Fibroblast of lung (primary cell): ENCODE results near the gene GSTK1. TPM values are rescaled to one million over a fixed set of nuclear protein-coding genes. Genes with fewer than 3 reads are reported as not detected.

ENCODE experiments used
- DNase-seq, 2 donors: peaks; one replicate each; pipeline versions ENCODE4 v3.0.0 to v3.0.0-alpha.2; 2010; ENCODE audit warnings: low read depth in 2 of 2
- H2AFZ ChIP-seq: 2 replicates; pipeline ENCODE4 v1.5.1; 2012; ENCODE audit warnings: low read length, control low read depth, inconsistent platforms
- H3K27ac ChIP-seq: 2 replicates; pipeline ENCODE4 v1.5.1; 2011; ENCODE audit warnings: low read length, control low read depth; ENCODE audit not compliant: insufficient read depth
- H3K27me3 ChIP-seq: 2 replicates; pipeline ENCODE4 v1.5.1; 2011; ENCODE audit warnings: mild to moderate bottlenecking, low read length; ENCODE audit not compliant: control insufficient read depth, insufficient read depth
- H3K36me3 ChIP-seq: 2 replicates; pipeline ENCODE4 v1.5.1; 2011; ENCODE audit warnings: low read length; ENCODE audit not compliant: control insufficient read depth, insufficient read depth
- H3K4me1 ChIP-seq: 2 replicates; pipeline ENCODE4 v1.5.1; 2011; ENCODE audit warnings: low read length; ENCODE audit not compliant: control insufficient read depth, insufficient read depth; ENCODE audit errors: extremely low read depth
- H3K4me2 ChIP-seq: 2 replicates; pipeline ENCODE4 v1.5.1; 2011; ENCODE audit warnings: low read length, control low read depth; ENCODE audit not compliant: insufficient read depth; ENCODE audit errors: extremely low read depth
- H3K4me3 ChIP-seq, 4 experiments: fragments of 200-600 bp in 1 of 4; sonication (generic) in 1 of 4; replicated peaks in 1 of 4; 2 replicates each; pipeline ENCODE4 v1.5.1; 2011 to 2016; ENCODE audit warnings: low read length in 4 of 4, low read depth in 3 of 4, mild to moderate bottlenecking in 3 of 4, control low read depth in 2 of 4, inconsistent platforms in 1 of 4, mixed read lengths in 1 of 4; ENCODE audit not compliant: insufficient read depth in 1 of 4; ENCODE audit errors: control extremely low read depth in 1 of 4
- H3K79me2 ChIP-seq: 2 replicates; pipeline ENCODE4 v1.5.1; 2012; ENCODE audit warnings: mild to moderate bottlenecking, low read length, inconsistent platforms; ENCODE audit not compliant: control insufficient read depth, insufficient read depth
- H3K9ac ChIP-seq: 2 replicates; pipeline ENCODE4 v1.5.1; 2011; ENCODE audit warnings: mild to moderate bottlenecking, low read length, control low read depth; ENCODE audit not compliant: insufficient read depth
- H3K9me3 ChIP-seq: 2 replicates; pipeline ENCODE4 v1.5.1; 2012; ENCODE audit warnings: low read depth, low read length; ENCODE audit not compliant: control insufficient read depth, insufficient read depth
- H4K20me1 ChIP-seq: 2 replicates; pipeline ENCODE4 v1.5.1; 2011; ENCODE audit warnings: low read length; ENCODE audit not compliant: control insufficient read depth, insufficient read depth; ENCODE audit errors: extremely low read depth
- CTCF ChIP-seq, 2 donors: IDR thresholded peaks in 1 of 2; conservative IDR thresholded peaks in 1 of 2; 1 replicate in 1 of 2; 2 replicates in 1 of 2; pipeline ENCODE4 v1.5.1; 2011 to 2012; ENCODE audit warnings: low read length in 2 of 2, control low read depth in 1 of 2, inconsistent platforms in 1 of 2, low read depth in 1 of 2, mild to moderate bottlenecking in 1 of 2
- EZH2 ChIP-seq: IDR thresholded peaks from 2 replicates; pipeline ENCODE4 v1.5.1; 2012; ENCODE audit warnings: low read length, control low read depth, mild to moderate bottlenecking; ENCODE audit errors: missing control alignments
- polyA plus RNA-seq, 2 donors: library from polyadenylated mRNA; depleted of rRNA in 1 of 2; stranded (reverse) in 1 of 2; unstranded in 1 of 2; fragments of >200 nt; gene quantifications; 2 replicates each; pipeline ENCODE4 v1.2.1, GENCODE V29; 2011 to 2012; ENCODE audit warnings: missing spikeins in 1 of 2
- total RNA-seq: library from RNA; depleted of rRNA; stranded (reverse); fragments of >200 nt; gene quantifications from 2 replicates; pipeline ENCODE4 v1.2.1, GENCODE V29; 2014

Gene GSTK1
- total and polyA plus RNA-seq, 2 donors (not counting 1 experiment from before 2014, with no cell fraction given), result 110 to 131 TPM

- TF ChIP-seq CTCF (conservative IDR thresholded peaks at IDR 0.05 in 1 of 2, IDR thresholded peaks at IDR 0.05 in 1 of 2; ENCODE audit: low read depth in 1 of 2, low read length in 2 of 2) (peak; percentile 61 to 74), EZH2 (no peak)
- H3K9me3 ChIP-seq, result no peaks in the 10 kb centered on the region
- H3K79me2 ChIP-seq, result no peaks in the 10 kb centered on the region
- no peaks in the 10 kb centered on the region for H3K4me1 ChIP-seq
- H3K27me3 ChIP-seq, result no peaks in the 10 kb centered on the region
- H3K4me3 ChIP-seq, result no peak overlapping the region
- H4K20me1 ChIP-seq, result no peaks in the 10 kb centered on the region
- no peak overlapping the region for H3K9ac ChIP-seq
- no peak overlapping the region for H2AFZ ChIP-seq
- peaks cover 11% of the 10 kb centered on the region for H3K36me3 ChIP-seq
- DNase-seq, result peak; percentile 31 to 54
- no peak overlapping the region for H3K4me2 ChIP-seq
- no peak overlapping the region for H3K27ac ChIP-seq
Observed at GRCh38 chr7:143305423-143306070, 42.3 kb downstream of the GSTK1 start.

- Histone ChIP-seq H3K4me2 (no peak overlapping the region), H3K9ac (no peak overlapping the region), H3K36me3 (peaks cover 11% of the 10 kb centered on the region), H2AFZ (no peak overlapping the region), H3K4me1 (no peaks in the 10 kb centered on the region), H3K27me3 (no peaks in the 10 kb centered on the region), H4K20me1 (no peaks in the 10 kb centered on the region), H3K4me3 (no peak overlapping the region), H3K27ac (no peak overlapping the region), H3K79me2 (no peaks in the 10 kb centered on the region), H3K9me3 (no peaks in the 10 kb centered on the region)
- no peak for DNase-seq
- TF ChIP-seq CTCF (conservative IDR thresholded peaks at IDR 0.05 in 1 of 2, IDR thresholded peaks at IDR 0.05 in 1 of 2; ENCODE audit: low read depth in 1 of 2, low read length in 2 of 2), result no peak
- no peak for TF ChIP-seq EZH2
Observed at GRCh38 chr7:143308632-143309031, 45.4 kb downstream of the GSTK1 start.

GRCh38 chr7:143314127-143314526 lies 50.9 kb downstream of the GSTK1 start:
- no peaks in the 10 kb centered on the region for H4K20me1 ChIP-seq
- no peak for TF ChIP-seq EZH2
- no peak for TF ChIP-seq CTCF (conservative IDR thresholded peaks at IDR 0.05 in 1 of 2, IDR thresholded peaks at IDR 0.05 in 1 of 2; ENCODE audit: low read depth in 1 of 2, low read length in 2 of 2)
- no peaks in the 10 kb centered on the region for H3K9me3 ChIP-seq
- no peaks in the 10 kb centered on the region for H3K4me1 ChIP-seq
- H3K79me2 ChIP-seq, result no peaks in the 10 kb centered on the region
- no peak overlapping the region for H3K9ac ChIP-seq
- H3K27ac ChIP-seq, result no peak overlapping the region
- H3K36me3 ChIP-seq, result no peaks in the 10 kb centered on the region
- no peak for DNase-seq
- H3K4me2 ChIP-seq, result no peak overlapping the region
- H3K4me3 ChIP-seq, result no peak overlapping the region
- H2AFZ ChIP-seq, result no peak overlapping the region
- H3K27me3 ChIP-seq, result peaks cover 3% of the 10 kb centered on the region
